Breast epithelium (tissue), 3 donors: ENCODE measurements around the gene MRPL19.

Experiments
- POLR2A ChIP-seq: fragments of 450-650 bp; IDR thresholded peaks from one replicate; pipeline ENCODE4 v1.6.1; 2016; ENCODE audit warnings: antibody characterized with exemption, mild to moderate bottlenecking, moderate library complexity
- POLR2AphosphoS5 ChIP-seq, 3 donors: sonication (generic); formaldehyde crosslinking; IDR thresholded peaks; one replicate each; pipeline ENCODE4 v1.6.1; 2017; ENCODE audit warnings: antibody characterized with exemption in 3 of 3
- TF ChIP-seq, protein P1 (sequence below), 3 donors: fragments of 450-650 bp; IDR thresholded peaks; one replicate each; pipeline ENCODE4 v1.5.1; 2016 to 2017; ENCODE audit warnings: antibody characterized with exemption in 3 of 3, mild to moderate bottlenecking in 3 of 3, moderate library complexity in 3 of 3

DNA sequence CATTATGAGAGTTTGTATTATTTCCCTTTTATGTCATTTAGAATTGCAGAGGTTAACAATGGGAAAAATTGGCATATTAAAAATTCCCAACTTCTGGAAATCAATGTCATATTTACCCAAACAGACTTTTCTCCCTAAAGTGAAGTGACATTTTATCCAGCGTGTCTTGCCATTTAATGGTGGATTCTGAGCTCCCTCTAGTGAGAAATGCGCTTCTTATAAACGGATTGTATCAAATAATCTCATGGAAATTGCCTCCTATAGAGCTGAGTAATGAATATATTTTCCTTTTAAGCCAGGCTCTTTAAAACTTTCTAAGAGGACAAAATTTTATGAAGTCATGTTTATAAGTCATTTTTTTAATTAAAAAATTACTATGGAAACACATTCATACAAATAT lies 69.8 kb downstream of the MRPL19 start:
- TF ChIP-seq POLR2A (no peak), POLR2AphosphoS5 (IDR thresholded peaks at IDR 0.05) (no peak)
- TF ChIP-seq, protein P1, sequence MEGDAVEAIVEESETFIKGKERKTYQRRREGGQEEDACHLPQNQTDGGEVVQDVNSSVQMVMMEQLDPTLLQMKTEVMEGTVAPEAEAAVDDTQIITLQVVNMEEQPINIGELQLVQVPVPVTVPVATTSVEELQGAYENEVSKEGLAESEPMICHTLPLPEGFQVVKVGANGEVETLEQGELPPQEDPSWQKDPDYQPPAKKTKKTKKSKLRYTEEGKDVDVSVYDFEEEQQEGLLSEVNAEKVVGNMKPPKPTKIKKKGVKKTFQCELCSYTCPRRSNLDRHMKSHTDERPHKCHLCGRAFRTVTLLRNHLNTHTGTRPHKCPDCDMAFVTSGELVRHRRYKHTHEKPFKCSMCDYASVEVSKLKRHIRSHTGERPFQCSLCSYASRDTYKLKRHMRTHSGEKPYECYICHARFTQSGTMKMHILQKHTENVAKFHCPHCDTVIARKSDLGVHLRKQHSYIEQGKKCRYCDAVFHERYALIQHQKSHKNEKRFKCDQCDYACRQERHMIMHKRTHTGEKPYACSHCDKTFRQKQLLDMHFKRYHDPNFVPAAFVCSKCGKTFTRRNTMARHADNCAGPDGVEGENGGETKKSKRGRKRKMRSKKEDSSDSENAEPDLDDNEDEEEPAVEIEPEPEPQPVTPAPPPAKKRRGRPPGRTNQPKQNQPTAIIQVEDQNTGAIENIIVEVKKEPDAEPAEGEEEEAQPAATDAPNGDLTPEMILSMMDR (IDR thresholded peaks at IDR 0.05): no peak
